ENCODE data around the gene ARVCF.
A peak's percentile ranks its signal among the peaks of the same experiment; 100 is the strongest.
"Not testable (repeated sequence)": the region's sequence is repeated elsewhere in the genome, so short reads cannot be mapped to it uniquely, and the experiment has no call there.

The ARVCF gene

DNA sequence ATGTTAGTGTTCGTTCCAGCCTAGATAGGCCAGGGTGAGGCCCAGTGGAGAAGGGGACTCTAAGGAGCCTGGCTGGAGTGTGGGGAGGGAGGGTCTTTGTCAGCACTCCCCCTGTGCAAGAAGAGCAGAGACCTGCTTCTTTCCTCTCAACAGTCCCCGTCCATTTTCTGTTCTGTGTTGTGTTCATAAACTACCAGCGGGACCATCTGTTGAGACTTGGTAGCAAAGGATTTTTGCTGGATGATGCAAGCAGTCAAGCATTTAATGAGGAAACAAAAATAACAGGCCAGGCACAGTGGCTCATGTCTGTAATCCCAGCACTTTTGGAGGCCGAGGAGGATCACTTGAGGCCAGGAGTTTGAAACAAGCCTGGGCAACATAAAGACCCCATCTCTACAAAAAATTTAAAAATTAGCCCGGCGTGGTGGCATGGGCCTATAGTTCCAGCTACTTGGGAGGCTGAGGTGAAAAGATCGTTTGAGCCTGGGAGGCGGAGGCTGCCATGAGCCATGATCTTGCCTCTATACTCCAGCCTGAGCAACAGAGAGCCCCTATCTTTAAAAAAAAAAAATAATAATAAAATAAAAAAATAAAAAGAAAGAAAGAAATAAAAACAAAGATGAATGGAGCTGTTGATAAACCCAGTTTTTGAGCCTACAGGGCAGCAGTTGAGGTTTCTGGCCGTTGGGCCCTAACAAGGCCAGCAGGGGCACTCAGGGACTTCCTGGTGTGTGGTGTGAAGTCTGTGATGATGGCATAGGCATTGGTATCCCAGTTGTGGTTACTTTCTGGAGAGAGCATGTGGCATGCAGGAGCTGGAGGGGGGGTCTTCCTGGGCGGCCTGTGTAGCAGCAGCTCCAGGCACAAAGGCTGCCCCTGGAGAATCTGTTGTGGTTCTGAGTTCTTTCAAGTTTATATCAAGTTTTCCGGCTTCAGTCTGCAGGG lies 73.3 kb downstream of the ARVCF start:
- FAIRE-seq (no peak), DNase-seq (ENCODE audit: extremely low spot score, insufficient read length, low read depth) (no peak)

DNA sequence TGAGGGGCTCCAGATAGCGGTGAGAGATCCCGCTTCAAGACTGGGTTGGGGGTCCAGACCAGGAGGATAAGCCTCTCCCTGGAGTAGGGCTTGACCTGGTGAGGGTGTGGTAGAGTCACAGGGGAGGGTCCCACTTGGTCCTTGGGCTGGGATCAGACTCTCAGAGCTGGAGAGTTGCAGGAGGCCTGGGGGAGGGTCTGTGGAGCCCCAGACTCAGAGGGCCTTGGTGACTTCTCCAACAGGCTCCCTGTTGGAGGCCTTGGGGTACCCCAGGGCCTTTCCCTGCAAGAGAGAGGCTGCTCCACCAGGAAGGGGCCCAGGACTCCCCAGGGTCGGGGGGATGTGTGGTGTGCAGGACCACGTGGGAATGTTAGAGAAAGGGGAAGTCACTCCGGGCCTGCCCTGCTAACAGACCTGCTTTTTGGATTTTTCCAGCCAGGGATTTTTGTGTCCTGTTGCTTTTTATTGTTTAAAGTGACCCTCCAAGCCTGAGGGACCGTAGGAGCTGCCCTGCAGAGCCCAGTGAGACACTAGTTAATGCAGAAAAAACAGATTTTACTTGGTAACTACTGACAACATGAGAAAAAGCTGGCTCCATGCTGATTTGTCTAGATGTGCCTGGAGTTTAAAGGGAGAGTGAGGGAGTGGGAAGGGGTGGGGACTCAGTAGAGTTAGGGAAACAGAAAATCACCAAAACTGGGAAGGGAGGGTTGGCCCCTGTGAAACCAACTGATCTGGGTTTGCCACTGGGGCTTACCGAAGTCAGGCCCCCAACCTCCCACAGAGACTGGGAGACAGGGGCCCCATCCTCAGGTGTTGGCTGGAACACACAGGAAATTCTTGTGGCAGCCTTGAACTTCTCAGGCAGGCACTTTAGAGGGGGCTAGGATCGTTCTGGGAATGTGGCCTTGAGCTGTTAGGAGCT lies 74.2 kb downstream of the ARVCF start:
- DNase-seq (ENCODE audit: extremely low spot score, insufficient read length, low read depth) (no peak), FAIRE-seq (no peak)

DNA sequence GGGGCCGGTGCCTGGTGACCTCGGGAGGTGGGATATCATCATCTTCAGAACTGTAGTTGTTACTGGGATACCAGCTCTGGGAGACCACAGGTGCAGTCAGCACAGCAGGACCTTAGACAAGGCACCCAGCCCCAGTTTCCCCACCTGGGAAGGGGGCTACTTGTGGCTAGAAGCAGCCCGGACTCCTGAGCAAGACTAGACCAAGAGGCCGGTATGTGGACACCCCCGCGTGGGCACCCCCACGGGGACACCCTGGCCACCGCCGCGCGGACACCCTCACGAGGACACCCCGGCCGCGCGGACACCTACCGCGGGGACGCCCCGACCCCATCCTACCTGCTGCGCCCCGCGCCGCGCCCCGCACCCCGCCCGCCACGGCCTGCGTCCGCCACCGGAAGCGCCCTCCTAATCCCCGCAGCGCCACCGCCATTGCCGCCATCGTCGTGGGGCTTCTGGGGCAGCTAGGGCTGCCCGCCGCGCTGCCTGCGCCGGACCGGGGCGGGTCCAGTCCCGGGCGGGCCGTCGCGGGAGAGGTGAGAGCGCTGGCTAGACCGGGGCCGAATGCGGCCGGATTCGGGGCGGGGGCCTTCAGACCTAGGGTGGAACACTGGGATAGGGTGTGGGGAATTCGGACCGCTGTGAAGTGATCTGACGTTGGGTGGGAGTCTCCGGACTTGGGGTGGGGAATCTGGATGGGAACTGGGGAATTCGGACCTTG lies 75.1 kb downstream of the ARVCF start, which contains the start of the genes COMT and TXNRD2:
COMT (plus strand) TSS at position 408 of the 718 bp plus-strand sequence. CDS start 20,755 bp downstream, outside the sequence.
TXNRD2 (minus strand) TSS at position 454 of the 718 bp plus-strand sequence; CDS start at position 439, 15 bp downstream.
- FAIRE-seq (no peak), DNase-seq (ENCODE audit: extremely low spot score, insufficient read length, low read depth) (peak; percentile 85)

DNA sequence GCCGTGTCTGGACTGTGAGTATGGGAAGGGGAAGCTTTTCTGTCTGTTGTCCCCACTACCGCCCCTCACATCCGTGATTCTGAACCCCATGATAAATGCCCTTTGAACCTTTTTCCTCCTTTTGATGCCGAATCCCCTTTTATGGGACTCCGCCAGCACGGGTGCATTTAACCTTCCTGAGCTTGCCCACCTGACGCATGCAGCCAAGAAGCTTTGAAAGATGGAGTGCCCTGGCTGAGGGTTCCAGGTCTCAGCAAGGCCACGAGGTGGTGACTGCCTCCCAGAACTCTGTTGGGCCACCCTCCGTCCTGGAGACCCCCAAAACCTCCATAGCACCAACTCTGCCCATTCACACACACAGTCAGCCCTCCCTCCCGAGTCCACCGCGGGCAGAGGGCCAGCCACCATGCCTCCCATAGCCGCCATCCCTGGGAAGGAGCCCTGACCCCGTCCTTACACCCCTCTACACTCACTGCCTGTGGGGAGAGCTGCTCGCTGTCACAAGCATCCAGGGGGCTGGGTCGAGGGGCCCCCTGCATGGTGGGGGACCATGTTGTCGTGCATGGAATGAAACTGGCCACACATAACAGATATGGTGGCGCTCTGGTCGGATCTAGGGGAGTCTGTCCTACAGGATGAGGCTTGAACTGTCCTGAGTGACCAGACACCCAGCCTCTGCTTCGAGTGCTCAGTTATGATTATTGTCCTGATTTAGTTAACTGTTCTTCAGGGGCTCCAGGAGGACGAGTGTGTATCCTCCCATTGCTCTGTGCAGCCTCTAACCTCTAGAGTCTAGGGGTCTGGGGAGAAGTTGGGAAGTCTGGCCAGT lies 75.9 kb downstream of the ARVCF start:
- DNase-seq (ENCODE audit: extremely low spot score, insufficient read length, low read depth) (no peak), FAIRE-seq (no peak)

DNA sequence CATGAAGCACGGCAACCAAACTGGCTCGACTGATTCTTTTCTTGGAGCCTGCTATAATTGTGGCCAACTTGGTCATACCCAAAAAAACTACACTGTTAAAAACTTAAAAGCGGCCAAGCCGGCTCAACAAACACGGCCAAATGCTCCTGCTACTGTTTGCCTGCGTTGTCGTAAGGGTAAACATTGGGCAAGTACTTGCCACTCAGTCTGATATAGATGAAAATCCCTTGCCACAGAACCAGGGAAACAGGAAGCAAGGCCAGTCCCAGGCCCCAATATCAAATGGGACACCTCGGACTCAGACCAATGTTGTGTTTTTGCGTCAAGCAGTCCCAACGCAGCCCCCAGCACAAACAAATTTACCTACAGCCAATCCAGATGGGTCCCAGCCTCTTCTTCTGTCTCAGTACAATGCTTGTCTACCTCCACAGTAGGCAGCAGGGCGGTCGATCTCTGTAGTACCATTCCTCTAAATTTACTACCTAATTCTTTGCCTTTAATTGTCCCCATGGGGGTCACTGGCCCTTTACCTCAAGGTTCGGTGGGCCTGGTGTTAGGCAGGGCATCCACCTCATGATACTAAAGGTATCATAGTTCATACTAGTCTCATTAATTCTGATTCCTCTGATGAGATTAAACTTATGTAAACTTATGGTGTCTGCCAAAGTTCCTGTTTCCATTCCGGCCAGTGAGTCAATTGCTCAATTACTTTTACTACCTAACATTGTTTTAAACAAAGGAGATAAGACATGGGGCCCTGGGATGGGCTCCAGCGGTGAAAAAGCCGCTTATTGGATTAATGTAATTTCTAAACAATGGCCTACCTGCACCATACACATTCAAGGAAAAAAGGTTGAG lies 78.8 kb downstream of the ARVCF start:
- DNase-seq (ENCODE audit: extremely low spot score, insufficient read length, low read depth): no peak
- no peak for FAIRE-seq

DNA sequence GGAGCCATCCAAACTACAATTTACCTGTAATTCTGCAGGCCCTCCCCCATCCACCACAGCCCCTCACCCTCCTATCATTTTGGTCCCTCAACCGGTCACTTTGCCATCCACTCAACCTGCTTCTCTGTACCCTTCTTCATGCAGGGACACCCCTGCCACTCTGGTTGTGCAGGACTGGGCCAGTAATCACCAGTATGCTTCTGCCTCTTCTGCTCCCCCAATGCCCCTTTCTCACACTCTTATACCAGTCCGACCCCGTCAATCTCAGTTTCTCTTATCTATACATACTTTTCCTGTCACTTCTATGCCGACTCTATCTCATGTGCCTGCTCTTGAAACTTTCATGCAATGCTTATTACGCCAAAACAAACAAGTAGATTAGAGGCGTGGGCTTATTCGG lies 80.1 kb downstream of the ARVCF start:
- FAIRE-seq: no peak
- no peak for DNase-seq (ENCODE audit: extremely low spot score, insufficient read length, low read depth)

DNA sequence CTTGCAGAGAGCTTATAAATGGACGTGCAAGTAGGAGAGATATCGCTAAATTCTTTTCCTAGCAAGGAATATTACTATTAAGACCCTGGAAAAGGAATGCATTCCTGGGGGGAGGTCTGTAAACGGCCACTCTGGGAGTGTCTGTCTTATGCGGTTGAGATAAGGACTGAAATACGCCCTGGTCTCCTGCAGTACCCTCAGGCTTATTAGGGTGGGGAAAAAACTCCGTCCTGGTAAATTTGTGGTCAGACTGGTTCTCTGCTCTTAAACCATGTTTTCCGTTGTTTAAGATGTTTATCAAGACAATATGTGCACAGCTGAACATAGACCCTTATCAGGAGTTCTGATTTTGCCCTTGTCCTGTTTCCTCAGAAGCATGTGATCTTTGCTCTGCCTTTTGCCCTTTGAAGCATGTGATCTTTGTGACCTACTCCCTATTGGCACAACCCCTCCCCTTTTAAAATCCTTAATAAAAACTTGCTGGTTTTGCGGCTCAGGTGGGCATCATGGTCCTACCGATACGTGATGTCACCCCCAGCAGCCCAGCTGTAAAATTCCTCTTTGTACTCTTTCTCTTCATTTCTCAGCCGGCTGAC lies 81.4 kb downstream of the ARVCF start:
- FAIRE-seq; DNase-seq (ENCODE audit: extremely low spot score, insufficient read length, low read depth): not testable (repeated sequence)

DNA sequence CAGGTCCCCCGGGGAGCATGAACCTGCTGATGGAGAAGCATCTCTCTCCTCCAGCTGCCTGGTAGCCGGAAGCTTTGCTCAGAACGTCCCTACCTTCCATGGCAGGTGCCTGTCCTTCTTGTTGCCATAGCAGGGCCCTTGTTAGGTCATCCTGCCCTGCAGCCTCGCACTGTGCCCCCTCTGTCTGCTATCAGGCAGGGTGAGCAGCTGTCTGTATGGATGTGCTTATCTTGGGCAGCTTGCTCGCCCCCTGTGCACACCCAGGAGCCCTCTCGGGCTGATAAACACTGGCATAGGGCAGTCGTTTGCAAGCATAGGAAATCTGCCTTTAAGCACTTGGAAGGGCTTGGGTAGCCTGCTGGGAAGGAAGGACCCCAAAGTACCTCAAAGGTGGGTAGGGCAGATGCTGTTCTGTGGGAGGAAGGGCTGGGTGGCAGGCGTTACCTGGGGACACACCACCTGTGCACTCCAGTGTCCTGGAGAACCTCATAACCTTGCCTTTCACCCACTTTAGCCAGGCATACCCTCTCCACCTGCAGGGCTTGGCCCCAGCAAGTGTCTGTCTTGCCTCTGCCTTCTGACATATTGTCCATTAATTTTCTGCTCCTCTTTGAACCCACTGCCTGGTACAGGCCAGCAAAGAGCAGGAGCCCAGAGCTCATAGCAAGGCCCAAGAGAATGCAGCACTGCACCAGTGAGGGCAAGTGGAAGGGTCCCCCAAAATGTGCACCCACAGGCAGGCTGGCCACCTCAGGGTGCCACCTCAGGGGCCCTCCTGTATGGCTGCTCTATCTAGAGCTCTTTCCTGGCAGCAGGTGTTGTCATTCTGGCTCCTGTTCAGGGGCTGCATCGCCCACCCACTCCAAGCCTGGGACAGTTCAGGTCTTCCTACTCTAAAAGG lies 83.0 kb downstream of the ARVCF start:
- FAIRE-seq (no peak), DNase-seq (ENCODE audit: extremely low spot score, insufficient read length, low read depth) (no peak)

DNA sequence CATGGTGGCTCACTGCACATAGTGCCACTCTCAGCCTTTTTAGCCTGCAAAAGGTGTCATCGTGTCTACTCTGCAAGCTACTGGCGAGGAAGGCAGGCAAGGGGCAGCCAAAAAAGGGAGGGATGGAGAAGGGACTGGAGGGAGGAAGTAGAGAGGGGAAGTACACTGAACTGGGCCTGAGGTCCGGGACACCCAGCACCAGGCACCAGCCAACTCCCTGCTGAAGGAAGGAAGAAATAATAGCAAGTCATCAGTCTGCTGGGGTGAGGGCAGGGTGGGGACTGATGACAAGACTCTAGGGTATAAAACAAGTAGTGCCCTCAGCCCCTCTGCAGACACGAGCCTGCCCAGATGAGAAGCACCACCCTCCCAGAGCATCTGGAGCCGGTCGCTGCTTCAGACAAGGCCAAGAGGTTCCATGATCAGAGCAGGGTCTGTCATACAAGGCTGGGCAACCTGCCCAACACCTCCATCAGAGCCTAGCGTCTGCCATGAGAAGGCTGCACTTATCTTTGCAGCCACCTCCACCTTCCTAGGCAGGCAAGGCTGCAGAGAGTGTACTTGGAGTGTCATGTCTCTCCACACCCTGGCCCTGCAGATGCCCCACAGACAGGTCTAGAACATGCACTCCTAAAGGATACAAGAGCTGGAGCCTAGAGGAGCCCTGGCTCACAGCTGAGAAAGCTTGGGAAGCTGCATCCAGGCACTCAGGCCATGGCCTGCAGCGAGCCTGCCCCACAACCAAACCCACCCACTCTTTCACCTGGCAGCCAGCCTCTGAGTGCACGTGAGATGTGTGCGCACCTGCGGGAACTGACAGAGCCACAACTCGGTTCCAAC lies 84.0 kb downstream of the ARVCF start:
- DNase-seq (ENCODE audit: extremely low spot score, insufficient read length, low read depth): no peak
- FAIRE-seq: no peak

DNA sequence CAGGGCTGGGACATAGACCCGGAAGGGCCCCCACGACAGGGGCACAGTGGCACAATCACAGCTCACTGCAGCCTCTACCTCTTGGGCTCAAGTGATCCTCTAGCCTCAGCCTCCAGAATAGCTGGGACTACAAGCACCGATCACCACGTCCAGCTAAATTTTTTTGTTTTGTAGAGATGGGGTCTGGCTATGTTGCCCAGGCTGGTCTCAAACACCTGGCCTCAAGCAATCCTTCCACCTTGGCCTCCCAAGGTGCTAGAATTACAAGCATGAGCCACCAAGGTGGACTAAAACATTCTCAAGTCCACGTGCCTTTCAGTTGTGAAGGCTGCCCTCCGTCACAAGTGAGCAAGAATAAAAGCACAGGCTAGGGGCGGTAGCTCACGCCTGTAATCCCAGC lies 85.1 kb downstream of the ARVCF start:
- FAIRE-seq (no peak), DNase-seq (ENCODE audit: extremely low spot score, insufficient read length, low read depth) (no peak)

DNA sequence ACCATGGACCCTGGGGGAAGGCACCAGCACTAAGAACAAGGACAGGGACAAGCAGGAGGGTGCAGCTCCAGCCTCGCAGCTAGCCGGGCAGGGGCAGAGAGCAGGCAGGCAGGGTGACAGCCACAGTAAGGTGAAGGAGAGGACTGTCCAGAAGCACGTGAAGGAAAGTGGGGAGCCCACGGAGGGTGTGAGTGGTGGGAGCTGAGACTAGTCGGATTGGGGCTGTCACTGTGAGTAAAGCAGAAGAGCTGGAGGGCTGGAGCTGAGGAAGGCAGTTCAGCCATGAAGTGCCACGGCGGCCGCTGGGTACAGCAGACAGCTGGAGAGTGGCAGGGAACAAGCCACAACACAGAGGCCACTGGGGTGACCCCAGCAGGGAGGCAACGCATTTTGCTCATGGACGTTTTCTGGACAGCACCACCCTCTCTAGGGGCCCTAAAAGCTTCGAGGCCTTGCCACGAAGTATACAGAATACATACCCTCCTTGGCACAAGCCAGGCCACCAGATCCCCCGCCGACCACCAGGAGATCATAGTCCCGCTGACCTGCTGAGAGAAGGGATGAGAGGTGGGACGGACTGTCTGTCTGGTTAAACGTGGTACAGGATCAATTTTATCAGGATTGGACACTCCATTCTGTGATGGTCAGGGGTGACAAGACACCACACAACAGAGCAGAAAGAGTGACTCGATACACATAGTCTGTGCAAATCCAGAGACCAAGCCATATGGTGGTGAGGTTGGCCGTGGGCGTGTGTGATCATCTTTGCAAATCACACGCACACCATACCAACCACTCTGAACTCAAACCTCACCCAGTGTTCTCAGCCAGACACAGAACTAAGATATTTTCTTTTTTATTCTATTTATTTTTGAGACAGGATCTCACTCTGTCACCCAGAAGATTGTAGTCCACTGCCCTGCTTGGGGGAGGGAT lies 85.8 kb downstream of the ARVCF start:
- no peak for DNase-seq (ENCODE audit: extremely low spot score, insufficient read length, low read depth)
- no peak for FAIRE-seq

DNA sequence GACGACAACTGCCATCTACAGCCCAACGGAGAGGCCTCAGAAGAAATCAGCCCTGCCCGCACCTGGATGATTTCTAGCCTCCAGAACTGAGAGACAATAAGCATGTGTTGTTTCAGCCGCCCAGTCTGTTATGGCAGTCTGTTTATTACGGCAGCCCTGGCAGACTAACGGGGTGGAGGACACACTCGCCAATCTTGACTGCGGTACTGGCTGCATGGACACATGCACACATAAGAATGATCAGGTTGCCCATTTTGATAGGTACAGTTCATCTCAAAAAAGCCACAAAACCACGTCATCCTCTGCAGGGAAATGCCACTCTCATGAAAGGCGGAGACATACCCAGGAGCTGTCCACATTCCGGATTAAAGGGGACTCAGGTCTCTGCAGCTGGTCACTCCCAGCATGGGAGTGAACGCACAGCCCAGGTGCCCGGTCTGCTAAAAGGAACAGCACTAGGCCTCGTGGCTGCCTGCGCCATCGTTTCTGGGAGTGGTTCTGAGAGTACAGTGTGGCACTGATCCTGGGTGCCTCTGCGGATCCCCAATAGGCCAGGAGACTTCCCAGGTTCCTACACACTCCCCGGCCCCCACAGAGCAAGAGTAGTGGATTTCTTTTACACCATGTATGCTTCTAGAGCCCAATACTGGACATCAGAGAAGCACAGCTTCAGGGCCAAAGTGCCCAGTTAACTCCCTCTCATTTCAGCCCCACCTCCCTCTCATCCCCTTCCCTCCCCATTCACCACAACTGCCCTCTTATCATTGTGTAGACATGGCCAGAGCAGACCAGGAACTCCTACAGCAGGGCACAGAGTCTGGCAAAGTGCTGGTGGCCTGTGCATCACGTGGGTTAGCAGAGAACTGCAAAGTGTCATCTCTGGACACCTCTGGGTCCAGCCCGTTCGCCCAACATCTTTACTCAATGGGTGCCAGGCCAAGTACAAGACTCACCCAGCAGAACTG lies 86.8 kb downstream of the ARVCF start:
- DNase-seq (ENCODE audit: extremely low spot score, insufficient read length, low read depth) (no peak), FAIRE-seq (no peak)

DNA sequence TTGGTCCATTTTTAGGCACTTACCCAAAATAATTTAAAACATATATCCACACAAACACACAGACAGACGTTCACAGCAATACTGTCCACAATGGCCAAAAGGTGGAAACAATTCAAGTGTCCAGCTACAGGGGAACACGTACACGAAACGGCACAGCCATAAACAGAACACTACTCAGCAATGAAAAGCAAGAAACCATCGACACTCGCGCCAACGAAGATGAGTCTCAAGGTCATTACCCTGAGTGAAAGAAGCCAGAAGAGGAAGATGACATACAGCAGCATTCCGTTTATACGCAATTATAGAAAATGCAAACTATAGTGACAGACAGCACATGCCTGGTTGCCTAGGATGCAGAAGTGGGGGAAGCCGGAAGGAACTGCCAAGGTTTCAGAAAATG lies 88.4 kb downstream of the ARVCF start:
- FAIRE-seq (no peak), DNase-seq (ENCODE audit: extremely low spot score, insufficient read length, low read depth) (no peak)

DNA sequence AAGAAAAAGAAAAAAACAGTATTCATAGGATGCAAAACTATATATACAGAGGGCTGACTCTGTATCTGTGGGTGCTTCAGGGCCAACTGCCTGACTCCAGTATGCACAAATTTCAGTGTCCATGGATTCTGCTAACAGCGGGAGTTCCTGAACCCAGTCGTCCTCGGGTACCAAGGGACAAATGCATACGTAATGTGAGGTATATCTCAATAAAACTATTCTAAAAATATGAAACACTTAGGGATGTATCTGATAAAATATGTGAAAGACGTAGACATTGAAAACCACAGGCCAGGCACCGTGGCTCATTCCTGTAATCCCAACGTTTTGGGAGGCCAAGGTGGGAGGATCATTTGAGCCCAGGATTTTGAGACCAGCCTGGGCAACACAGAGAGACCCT lies 88.9 kb downstream of the ARVCF start:
- FAIRE-seq (no peak), DNase-seq (ENCODE audit: extremely low spot score, insufficient read length, low read depth) (no peak)

Measured in GM18507 (cell line).